ENCODE results near the gene ETS1. TPM values are rescaled to one million over a fixed set of nuclear protein-coding genes. Genes with fewer than 3 reads are reported as not detected.

The ETS1 gene
- total and polyA plus RNA-seq, 2 experiments from 2014 or later, result 6.7 to 21.8 TPM

- H3K36me3 ChIP-seq (replicated peaks; ENCODE audit: insufficient read depth, low read depth), result no peaks in the 10 kb centered on the region
- H3K4me2 ChIP-seq, result no peak overlapping the region
- TF ChIP-seq EZH2 (IDR thresholded peaks at IDR 0.05; ENCODE audit: borderline replicate concordance), result no peak
- TF ChIP-seq CTCF (IDR thresholded peaks at IDR 0.05; ENCODE audit: poor library complexity), result no peak
- no peak for TF ChIP-seq EZH2phosphoT487 (IDR thresholded peaks at IDR 0.05; ENCODE audit: low read depth, severe bottlenecking, unreplicated experiment)
- no peak overlapping the region for H3K4me3 ChIP-seq
- H3K9me2 ChIP-seq (replicated peaks; ENCODE audit: insufficient read depth), result no peaks in the 10 kb centered on the region
- H3K27me3 ChIP-seq, result no peaks in the 10 kb centered on the region
- H3K4me1 ChIP-seq (ENCODE audit: insufficient read depth), result peaks cover 5% of the 10 kb centered on the region
- WGBS (ENCODE audit: low lambda C conversion rate, missing lambda C conversion rate), result 77% methylated on average over 6 of the region's 6 CpGs
- H4K20me1 ChIP-seq (ENCODE audit: insufficient read depth, poor library complexity, severe bottlenecking), result no peaks in the 10 kb centered on the region
- H3K9me3 ChIP-seq (ENCODE audit: low read depth), result no peaks in the 10 kb centered on the region
- DNase-seq (ENCODE audit: low spot score), result no peak
- H3K79me2 ChIP-seq, result no peaks in the 10 kb centered on the region
- H3K27ac ChIP-seq, result no peak overlapping the region
- no peak overlapping the region for H2AFZ ChIP-seq
Measured at GRCh38 chr11:128540469-128540868, 46.9 kb downstream of the ETS1 start.

- Histone ChIP-seq H3K79me2 (no peaks in the 10 kb centered on the region), H2AFZ (no peak overlapping the region), H4K20me1 (ENCODE audit: insufficient read depth, poor library complexity, severe bottlenecking) (no peaks in the 10 kb centered on the region), H3K9me2 (replicated peaks; ENCODE audit: insufficient read depth) (no peaks in the 10 kb centered on the region), H3K4me2 (no peak overlapping the region), H3K27me3 (no peaks in the 10 kb centered on the region), H3K4me1 (ENCODE audit: insufficient read depth) (no peaks in the 10 kb centered on the region), H3K36me3 (replicated peaks; ENCODE audit: insufficient read depth, low read depth) (no peaks in the 10 kb centered on the region), H3K4me3 (no peak overlapping the region), H3K27ac (no peak overlapping the region), H3K9me3 (ENCODE audit: low read depth) (no peaks in the 10 kb centered on the region)
- TF ChIP-seq EZH2 (IDR thresholded peaks at IDR 0.05; ENCODE audit: borderline replicate concordance) (no peak), CTCF (IDR thresholded peaks at IDR 0.05; ENCODE audit: poor library complexity) (no peak), EZH2phosphoT487 (IDR thresholded peaks at IDR 0.05; ENCODE audit: low read depth, severe bottlenecking, unreplicated experiment) (no peak)
- WGBS (ENCODE audit: low lambda C conversion rate, missing lambda C conversion rate), result 61% methylated on average over 1 of the region's 1 CpG
- DNase-seq (ENCODE audit: low spot score), result no peak
Measured at GRCh38 chr11:128536506-128536905, 50.9 kb downstream of the ETS1 start.

- 74% methylated on average over 1 of the region's 1 CpG for WGBS (ENCODE audit: low lambda C conversion rate, missing lambda C conversion rate)
- H3K9me3 ChIP-seq (ENCODE audit: low read depth), result no peaks in the 10 kb centered on the region
- H3K36me3 ChIP-seq (replicated peaks; ENCODE audit: insufficient read depth, low read depth), result no peaks in the 10 kb centered on the region
- H3K27me3 ChIP-seq, result no peaks in the 10 kb centered on the region
- H3K79me2 ChIP-seq, result no peaks in the 10 kb centered on the region
- H2AFZ ChIP-seq, result no peak overlapping the region
- H3K27ac ChIP-seq, result no peak overlapping the region
- no peaks in the 10 kb centered on the region for H3K4me1 ChIP-seq (ENCODE audit: insufficient read depth)
- H3K4me2 ChIP-seq, result no peak overlapping the region
- no peak for DNase-seq (ENCODE audit: low spot score)
- no peak overlapping the region for H3K4me3 ChIP-seq
- no peaks in the 10 kb centered on the region for H3K9me2 ChIP-seq (replicated peaks; ENCODE audit: insufficient read depth)
- no peaks in the 10 kb centered on the region for H4K20me1 ChIP-seq (ENCODE audit: insufficient read depth, poor library complexity, severe bottlenecking)
- TF ChIP-seq CTCF (IDR thresholded peaks at IDR 0.05; ENCODE audit: poor library complexity), result no peak
- no peak for TF ChIP-seq EZH2phosphoT487 (IDR thresholded peaks at IDR 0.05; ENCODE audit: low read depth, severe bottlenecking, unreplicated experiment)
- no peak for TF ChIP-seq EZH2 (IDR thresholded peaks at IDR 0.05; ENCODE audit: borderline replicate concordance)
Measured at GRCh38 chr11:128535468-128536457, 51.6 kb downstream of the ETS1 start.
